Dedifferentiated amniotic fluid mesenchymal stem cell (primary cell): ENCODE measurements around the gene BEND6.

Experiments
- DNase-seq: peaks from one replicate; pipeline ENCODE4 v3.0.0-alpha.2; 2016; ENCODE audit errors: extremely low spot score

BEND6 gene

GRCh38 chr6:56940977-56941376 lies 13.9 kb upstream of the BEND6 start:
- DNase-seq = no peak

GRCh38 chr6:56944661-56945060 lies 10.2 kb upstream of the BEND6 start:
- no peak for DNase-seq

GRCh38 chr6:56946368-56946767 lies 8.5 kb upstream of the BEND6 start:
- no peak for DNase-seq

- DNase-seq = no peak
Observed at GRCh38 chr6:56947924-56948323, 7.0 kb upstream of the BEND6 start.

- DNase-seq = no peak
Observed at GRCh38 chr6:56949265-56949664, 5.6 kb upstream of the BEND6 start.

- no peak for DNase-seq
Observed at GRCh38 chr6:56949925-56950495, 4.9 kb upstream of the BEND6 start.

GRCh38 chr6:56951049-56951831 lies 3.7 kb upstream of the BEND6 start:
- no peak for DNase-seq

- DNase-seq = no peak
Observed at GRCh38 chr6:56953597-56954402, 1.1 kb upstream of the BEND6 start.

- peak; percentile 93 for DNase-seq
Observed at GRCh38 chr6:56955171-56956155, 556 bp downstream of the BEND6 start.

- no peak for DNase-seq
Observed at GRCh38 chr6:56956491-56956890, 1.6 kb downstream of the BEND6 start.

- no peak for DNase-seq
Observed at GRCh38 chr6:56957856-56958255, 2.9 kb downstream of the BEND6 start.

- no peak for DNase-seq
Observed at GRCh38 chr6:56958481-56958880, 3.6 kb downstream of the BEND6 start.

- DNase-seq = no peak
Observed at GRCh38 chr6:56959094-56959493, 4.2 kb downstream of the BEND6 start.

- peak; percentile 67 for DNase-seq
Observed at GRCh38 chr6:56959938-56960337, 5.0 kb downstream of the BEND6 start.

- no peak for DNase-seq
Observed at GRCh38 chr6:56961151-56961550, 6.2 kb downstream of the BEND6 start.

GRCh38 chr6:56962441-56962840 lies 7.5 kb downstream of the BEND6 start:
- DNase-seq = no peak

- no peak for DNase-seq
Observed at GRCh38 chr6:56963043-56963442, 8.1 kb downstream of the BEND6 start.

- DNase-seq = no peak
Observed at GRCh38 chr6:56963793-56964192, 8.9 kb downstream of the BEND6 start.

- no peak for DNase-seq
Observed at GRCh38 chr6:56965126-56965525, 10.2 kb downstream of the BEND6 start.

- no peak for DNase-seq
Observed at GRCh38 chr6:56970849-56971248, 15.9 kb downstream of the BEND6 start.

GRCh38 chr6:56977192-56977591 lies 22.3 kb downstream of the BEND6 start:
- no peak for DNase-seq

GRCh38 chr6:56978530-56978929 lies 23.6 kb downstream of the BEND6 start:
- no peak for DNase-seq
